Renal cortex interstitium (tissue), 15 donors: ENCODE results near the gene ZNF222. TPM values are rescaled to one million over a fixed set of nuclear protein-coding genes. Genes with fewer than 3 reads are reported as not detected.

ENCODE experiments used
- DNase-seq, 11 donors: peaks; one replicate each; pipeline ENCODE4 v3.0.0-alpha.2; 2013; ENCODE audit warnings: low read depth in 9 of 11, low spot score in 4 of 11; ENCODE audit errors: extremely low read depth in 1 of 11
- long read RNA-seq, 16 experiments: transcript quantifications; one replicate each; lab custom pipeline, GENCODE V29; 2026
- polyA plus RNA-seq, 3 donors: library from polyadenylated mRNA; unstranded; fragments of 120-200 nt; gene quantifications; one replicate each; pipeline ENCODE4 v1.2.1, GENCODE V29; 2013; ENCODE audit not compliant: insufficient read length in 3 of 3

The ZNF222 gene
- 10 to 100 TPM in 2 of 3 donors, 1 to 10 TPM in 1; 9.7 to 11.4 (median 10.2) TPM for polyA plus RNA-seq
- long read RNA-seq, donor 1: 0 reads
- long read RNA-seq, donor 2, partial matches to known transcripts: 0 of 2 reads
- long read RNA-seq, donor 2, other reads (novel, unspliced or antisense): 0 of 2 reads
- long read RNA-seq, donor 3, partial matches to known transcripts: 0 of 3 reads
- long read RNA-seq, donor 3, other reads (novel, unspliced or antisense): 0 of 3 reads
- long read RNA-seq, donor 4, partial matches to known transcripts: 0 of 1 reads
- long read RNA-seq, donor 4, other reads (novel, unspliced or antisense): 0 of 1 reads
- long read RNA-seq, donor 5, partial matches to known transcripts: 0 of 4 reads
- long read RNA-seq, donor 5, other reads (novel, unspliced or antisense): 0 of 4 reads
- long read RNA-seq, donor 6, partial matches to known transcripts: 0 of 2 reads
- long read RNA-seq, donor 6, other reads (novel, unspliced or antisense): 0 of 2 reads
- long read RNA-seq, donor 7, transcript ZNF222-202 (4 exons, 1,595 nt): major isoform, 5 of 5 reads
- long read RNA-seq, donor 7, partial matches to known transcripts: 0 of 5 reads
- long read RNA-seq, donor 7, other reads (novel, unspliced or antisense): 0 of 5 reads
- long read RNA-seq, donor 8, partial matches to known transcripts: 0 of 2 reads
- long read RNA-seq, donor 8, other reads (novel, unspliced or antisense): 0 of 2 reads
- long read RNA-seq, donor 9, partial matches to known transcripts: 0 of 1 reads
- long read RNA-seq, donor 9, other reads (novel, unspliced or antisense): 0 of 1 reads
- long read RNA-seq, donor 10, partial matches to known transcripts: 0 of 2 reads
- long read RNA-seq, donor 10, other reads (novel, unspliced or antisense): 0 of 2 reads
- long read RNA-seq, donor 11: 0 reads
- long read RNA-seq, donor 12: 0 reads
- long read RNA-seq, donor 13, partial matches to known transcripts: 0 of 4 reads
- long read RNA-seq, donor 13, other reads (novel, unspliced or antisense): 0 of 4 reads
- long read RNA-seq, donor 14: 0 reads
- long read RNA-seq, donor 15, partial matches to known transcripts: 0 of 1 reads
- long read RNA-seq, donor 15, other reads (novel, unspliced or antisense): 0 of 1 reads
- long read RNA-seq, donor 16, transcript ZNF222-202 (4 exons, 1,595 nt): major isoform, 5 of 5 reads
- long read RNA-seq, donor 16, partial matches to known transcripts: 0 of 5 reads
- long read RNA-seq, donor 16, other reads (novel, unspliced or antisense): 0 of 5 reads

GRCh38 chr19:44025217-44025936 lies at the start of gene ZNF222:
Gene ZNF222 (plus strand): TSS chr19:44025379. CDS start chr19:44025437, 58 bp downstream.
- peak; percentile 73 to 91 (median 83) for DNase-seq

GRCh38 chr19:43976732-43977131 lies 48.4 kb upstream of the ZNF222 start:
- DNase-seq: no peak

GRCh38 chr19:43983544-43983911 lies 41.7 kb upstream of the ZNF222 start:
- DNase-seq: no peak

GRCh38 chr19:43983912-43984686 lies 41.1 kb upstream of the ZNF222 start, which contains the start of gene ZNF155:
Gene ZNF155 (plus strand): TSS chr19:43984188. CDS start chr19:43988544, 4,356 bp downstream.
- peak; percentile 80 to 98 (median 91) for DNase-seq

- DNase-seq: peak in 1 of 11 donors; percentile 1
These were observed 40.5 kb upstream of the ZNF222 start for GRCh38 chr19:43984687-43985000.

- no peak for DNase-seq
These were observed 27.4 kb upstream of the ZNF222 start for GRCh38 chr19:43997631-43998290.

- DNase-seq: no peak
These were observed 23.0 kb upstream of the ZNF222 start for GRCh38 chr19:44002212-44002565.

GRCh38 chr19:44002566-44003460 lies 22.4 kb upstream of the ZNF222 start, which contains the start of gene ZNF230:
Gene ZNF230 (plus strand): TSS chr19:44002957. CDS start chr19:44007079, 4,122 bp downstream.
- peak; percentile 88 to 98 (median 93) for DNase-seq

GRCh38 chr19:44003461-44004009 lies 21.6 kb upstream of the ZNF222 start:
- DNase-seq: peak in 1 of 11 donors; percentile 2

- DNase-seq: no peak
These were observed 19.2 kb upstream of the ZNF222 start for GRCh38 chr19:44005973-44006372.

GRCh38 chr19:44007473-44007872 lies 17.7 kb upstream of the ZNF222 start:
- no peak for DNase-seq

- DNase-seq: no peak
These were observed 14.7 kb upstream of the ZNF222 start for GRCh38 chr19:44010468-44010867.

GRCh38 chr19:44019498-44019897 lies 5.7 kb upstream of the ZNF222 start:
- no peak for DNase-seq

- no peak for DNase-seq
These were observed 4.0 kb upstream of the ZNF222 start for GRCh38 chr19:44021221-44021620.

GRCh38 chr19:44024900-44025216 lies 321 bp upstream of the ZNF222 start:
- DNase-seq: peak in 1 of 11 donors; percentile 35

GRCh38 chr19:44026622-44027021 lies 1.4 kb downstream of the ZNF222 start:
- DNase-seq: no peak
